ENCODE results near the gene C2.

Gene C2

GRCh38 chr6:31935823-31936222 lies 8.3 kb downstream of the C2 start:
- no peak overlapping the region for H3K4me3 ChIP-seq (ENCODE audit: low read length)
- no peak for DNase-seq (ENCODE audit: low read depth)
- no peak for TF ChIP-seq CTCF (IDR thresholded peaks at IDR 0.05; ENCODE audit: insufficient read depth, low read depth, low read length, missing control alignments)

- DNase-seq (ENCODE audit: low read depth), result no peak
- no peak for TF ChIP-seq CTCF (IDR thresholded peaks at IDR 0.05; ENCODE audit: insufficient read depth, low read depth, low read length, missing control alignments)
- H3K4me3 ChIP-seq (ENCODE audit: low read length), result no peak overlapping the region
Measured at GRCh38 chr6:31940256-31940664, 12.7 kb downstream of the C2 start.

- no peak for TF ChIP-seq CTCF (IDR thresholded peaks at IDR 0.05; ENCODE audit: insufficient read depth, low read depth, low read length, missing control alignments)
- DNase-seq (ENCODE audit: low read depth), result no peak
- H3K4me3 ChIP-seq (ENCODE audit: low read length), result no peak overlapping the region
Measured at GRCh38 chr6:31943742-31944141, 16.2 kb downstream of the C2 start.

- H3K4me3 ChIP-seq (ENCODE audit: low read length), result no peak overlapping the region
- TF ChIP-seq CTCF (IDR thresholded peaks at IDR 0.05; ENCODE audit: insufficient read depth, low read depth, low read length, missing control alignments), result no peak
- DNase-seq (ENCODE audit: low read depth), result no peak
Measured at GRCh38 chr6:31945154-31945506, 17.6 kb downstream of the C2 start.

- TF ChIP-seq CTCF (IDR thresholded peaks at IDR 0.05; ENCODE audit: insufficient read depth, low read depth, low read length, missing control alignments), result no peak
- peak; percentile 91 for DNase-seq (ENCODE audit: low read depth)
- no peak within 1 kb of the TSS for H3K4me3 ChIP-seq (ENCODE audit: low read length)
Measured at GRCh38 chr6:31945507-31946369, 18.2 kb downstream of the C2 start, which contains the start of gene CFB. Gene CFB, plus strand, starts transcription at chr6:31946095. Its CDS starts 127 bp downstream, at chr6:31946222.

- DNase-seq (ENCODE audit: low read depth), result no peak
- no peak overlapping the region for H3K4me3 ChIP-seq (ENCODE audit: low read length)
- no peak for TF ChIP-seq CTCF (IDR thresholded peaks at IDR 0.05; ENCODE audit: insufficient read depth, low read depth, low read length, missing control alignments)
Measured at GRCh38 chr6:31946370-31946885, 18.9 kb downstream of the C2 start.
